HG02870 (cell line): ENCODE results near the gene APH1B.
"Not testable (repeated sequence)": the region's sequence is repeated elsewhere in the genome, so short reads cannot be mapped to it uniquely, and the experiment has no call there.

Source experiments
- ATAC-seq: cut with Tn5 transposase; IDR thresholded peaks from one replicate; pipeline ENCODE4 v1.9.1; 2021; ENCODE audit warnings: mild to moderate bottlenecking, moderate library complexity; ENCODE audit not compliant: unreplicated experiment

APH1B gene

GRCh38 chr15:63329567-63330350 lies 52.4 kb downstream of the APH1B start:
- no peak for ATAC-seq

GRCh38 chr15:63330926-63331325 lies 53.5 kb downstream of the APH1B start:
- no peak for ATAC-seq

- ATAC-seq, result no peak
Observed at GRCh38 chr15:63331456-63331855, 54.1 kb downstream of the APH1B start.

- no peak for ATAC-seq
Observed at GRCh38 chr15:63332367-63333124, 55.1 kb downstream of the APH1B start.

- no peak for ATAC-seq
Observed at GRCh38 chr15:63334821-63335220, 57.4 kb downstream of the APH1B start.

GRCh38 chr15:63335543-63336240 lies 58.3 kb downstream of the APH1B start:
- no peak for ATAC-seq

GRCh38 chr15:63337046-63337445 lies 59.6 kb downstream of the APH1B start:
- no peak for ATAC-seq

- no peak for ATAC-seq
Observed at GRCh38 chr15:63338170-63338569, 60.8 kb downstream of the APH1B start.

- ATAC-seq, result no peak
Observed at GRCh38 chr15:63339006-63339766, 61.8 kb downstream of the APH1B start.

GRCh38 chr15:63339836-63340235 lies 62.4 kb downstream of the APH1B start:
- ATAC-seq, result no peak

GRCh38 chr15:63340353-63340752 lies 62.9 kb downstream of the APH1B start:
- no peak for ATAC-seq

GRCh38 chr15:63340878-63341277 lies 63.5 kb downstream of the APH1B start:
- ATAC-seq, result no peak

GRCh38 chr15:63341898-63342297 lies 64.5 kb downstream of the APH1B start:
- no peak for ATAC-seq

GRCh38 chr15:63342996-63343562 lies 65.7 kb downstream of the APH1B start:
- ATAC-seq, result not testable (repeated sequence)

GRCh38 chr15:63344731-63345390 lies 67.5 kb downstream of the APH1B start:
- no peak for ATAC-seq

- no peak for ATAC-seq
Observed at GRCh38 chr15:63345391-63345752, 68.0 kb downstream of the APH1B start.

GRCh38 chr15:63347074-63347857 lies 69.9 kb downstream of the APH1B start:
- no peak for ATAC-seq

- ATAC-seq, result no peak
Observed at GRCh38 chr15:63348392-63348791, 71.0 kb downstream of the APH1B start.

- no peak for ATAC-seq
Observed at GRCh38 chr15:63349156-63349555, 71.8 kb downstream of the APH1B start.
